ENCODE measurements around the gene ATP2B2. TPM values are rescaled to one million over a fixed set of nuclear protein-coding genes. Genes with fewer than 3 reads are reported as not detected.

Gene ATP2B2
- total and polyA plus RNA-seq, 10 of the 15 experiments (the other 5 are each of a cell fraction or from before 2014, with no cell fraction given) = 0.04 TPM; not detected in 9

DNA sequence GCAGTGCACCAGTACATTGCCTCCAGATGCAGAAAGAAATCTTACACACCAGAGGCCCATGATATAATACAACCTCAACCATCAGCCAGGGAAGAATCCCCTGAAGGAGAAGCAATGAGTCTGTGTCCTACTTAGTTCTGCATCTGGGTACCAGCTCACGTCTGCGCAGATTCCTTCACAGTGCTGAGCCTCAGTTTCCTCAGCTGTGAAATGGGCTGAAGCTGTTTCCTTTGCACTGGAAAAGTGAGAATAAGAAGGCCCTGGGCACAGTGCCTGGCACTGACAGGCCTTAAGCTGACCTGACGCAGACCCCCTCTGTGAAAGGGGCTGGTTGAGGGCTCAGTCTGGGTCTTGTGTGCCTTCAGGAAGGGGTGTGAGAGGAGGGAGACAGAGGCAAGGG lies 20.7 kb downstream of the ATP2B2 start:
- RAD21 ChIA-PET (ENCODE audit: unreplicated experiment) = no interaction called here
- no peak for ATAC-seq
- POLR2A ChIA-PET = no interaction called here
- CTCF ChIA-PET = no interaction called here
- Histone ChIP-seq H3K4me1 (ENCODE audit: control insufficient read depth, insufficient read depth, low read length) (no peaks in the 10 kb centered on the region), H4K20me1 (ENCODE audit: control insufficient read depth, insufficient read depth) (no peaks in the 10 kb centered on the region), H3K79me2 (ENCODE audit: control insufficient read depth, insufficient read depth, low read length) (no peaks in the 10 kb centered on the region), H3K27me3 (replicated peaks in 1 of 2; ENCODE audit: control insufficient read depth in 2 of 2, insufficient read depth in 2 of 2, low read length in 1 of 2) (no peaks in the 10 kb centered on the region; a peak in 1 of 4 replicates), H3K4me2 (ENCODE audit: control insufficient read depth, insufficient read depth) (no peak overlapping the region), H2AFZ (ENCODE audit: control insufficient read depth, low read depth, low read length) (no peak overlapping the region), H3K4me3 (no peak overlapping the region), H3K27ac (ENCODE audit: control insufficient read depth, insufficient read depth) (no peak overlapping the region), H3K9me3 (replicated peaks; ENCODE audit: control insufficient read depth, insufficient read depth, low read length) (no peaks in the 10 kb centered on the region), H3K9ac (ENCODE audit: control insufficient read depth, insufficient read depth, low read length) (no peak overlapping the region), H3K36me3 (ENCODE audit: control insufficient read depth in 2 of 2, insufficient read depth in 2 of 2, low read length in 1 of 2) (no peaks in the 10 kb centered on the region)
- no peak for FAIRE-seq
- 76% methylated on average over 3 of the region's 3 CpGs for WGBS (ENCODE audit: insufficient coverage, insufficient replicate concordance, low lambda C conversion rate, missing lambda C conversion rate)
- SMC1A ChIA-PET (ENCODE audit: uncharacterized antibody, unreplicated experiment) = no interaction called here
- intact Hi-C loops (cut with micrococcal nuclease; ENCODE audit: unreplicated experiment) (no loop called here), in situ Hi-C loops (cut with MboI) (no loop called here)
- TF ChIP-seq RFX5 (IDR thresholded peaks at IDR 0.05; ENCODE audit: low read depth, low read length) (no peak), ZZZ3 (IDR thresholded peaks at IDR 0.05; ENCODE audit: control insufficient read depth, insufficient read length, low read depth) (no peak), ZBTB33 (IDR thresholded peaks at IDR 0.05) (no peak), ZNF622 (IDR thresholded peaks at IDR 0.05) (no peak), ZNF24 (IDR thresholded peaks at IDR 0.05) (no peak), HDGF (IDR thresholded peaks at IDR 0.05) (no peak), USF1 (IDR thresholded peaks at IDR 0.05; ENCODE audit: borderline replicate concordance, extremely low read length, insufficient read depth, low read depth, low read length) (no peak), FOXK2 (IDR thresholded peaks at IDR 0.05) (no peak), REST (IDR thresholded peaks at IDR 0.05; ENCODE audit: low read depth, low read length) (no peak), SUPT20H (IDR thresholded peaks at IDR 0.05; ENCODE audit: borderline replicate concordance, control insufficient read depth, low read depth, low read length) (no peak), BMI1 (IDR thresholded peaks at IDR 0.05; ENCODE audit: borderline replicate concordance) (no peak), SREBF2 (IDR thresholded peaks at IDR 0.05; ENCODE audit: low read length) (no peak)
- TF ChIP-seq, protein P1, sequence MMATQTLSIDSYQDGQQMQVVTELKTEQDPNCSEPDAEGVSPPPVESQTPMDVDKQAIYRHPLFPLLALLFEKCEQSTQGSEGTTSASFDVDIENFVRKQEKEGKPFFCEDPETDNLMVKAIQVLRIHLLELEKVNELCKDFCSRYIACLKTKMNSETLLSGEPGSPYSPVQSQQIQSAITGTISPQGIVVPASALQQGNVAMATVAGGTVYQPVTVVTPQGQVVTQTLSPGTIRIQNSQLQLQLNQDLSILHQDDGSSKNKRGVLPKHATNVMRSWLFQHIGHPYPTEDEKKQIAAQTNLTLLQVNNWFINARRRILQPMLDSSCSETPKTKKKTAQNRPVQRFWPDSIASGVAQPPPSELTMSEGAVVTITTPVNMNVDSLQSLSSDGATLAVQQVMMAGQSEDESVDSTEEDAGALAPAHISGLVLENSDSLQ (IDR thresholded peaks at IDR 0.05) = no peak
- no TSS peak for BruUV-seq (replicated peaks)
- no peak for DNase-seq (ENCODE audit: low read depth, low spot score)
